GM19025 (cell line): ENCODE data around the gene C10orf71.

Experiments
- ATAC-seq: cut with Tn5 transposase; IDR thresholded peaks from one replicate; pipeline ENCODE4 v1.9.1; 2021; ENCODE audit warnings: mild to moderate bottlenecking, low read depth, moderate library complexity; ENCODE audit not compliant: unreplicated experiment

Gene C10orf71, protein sequence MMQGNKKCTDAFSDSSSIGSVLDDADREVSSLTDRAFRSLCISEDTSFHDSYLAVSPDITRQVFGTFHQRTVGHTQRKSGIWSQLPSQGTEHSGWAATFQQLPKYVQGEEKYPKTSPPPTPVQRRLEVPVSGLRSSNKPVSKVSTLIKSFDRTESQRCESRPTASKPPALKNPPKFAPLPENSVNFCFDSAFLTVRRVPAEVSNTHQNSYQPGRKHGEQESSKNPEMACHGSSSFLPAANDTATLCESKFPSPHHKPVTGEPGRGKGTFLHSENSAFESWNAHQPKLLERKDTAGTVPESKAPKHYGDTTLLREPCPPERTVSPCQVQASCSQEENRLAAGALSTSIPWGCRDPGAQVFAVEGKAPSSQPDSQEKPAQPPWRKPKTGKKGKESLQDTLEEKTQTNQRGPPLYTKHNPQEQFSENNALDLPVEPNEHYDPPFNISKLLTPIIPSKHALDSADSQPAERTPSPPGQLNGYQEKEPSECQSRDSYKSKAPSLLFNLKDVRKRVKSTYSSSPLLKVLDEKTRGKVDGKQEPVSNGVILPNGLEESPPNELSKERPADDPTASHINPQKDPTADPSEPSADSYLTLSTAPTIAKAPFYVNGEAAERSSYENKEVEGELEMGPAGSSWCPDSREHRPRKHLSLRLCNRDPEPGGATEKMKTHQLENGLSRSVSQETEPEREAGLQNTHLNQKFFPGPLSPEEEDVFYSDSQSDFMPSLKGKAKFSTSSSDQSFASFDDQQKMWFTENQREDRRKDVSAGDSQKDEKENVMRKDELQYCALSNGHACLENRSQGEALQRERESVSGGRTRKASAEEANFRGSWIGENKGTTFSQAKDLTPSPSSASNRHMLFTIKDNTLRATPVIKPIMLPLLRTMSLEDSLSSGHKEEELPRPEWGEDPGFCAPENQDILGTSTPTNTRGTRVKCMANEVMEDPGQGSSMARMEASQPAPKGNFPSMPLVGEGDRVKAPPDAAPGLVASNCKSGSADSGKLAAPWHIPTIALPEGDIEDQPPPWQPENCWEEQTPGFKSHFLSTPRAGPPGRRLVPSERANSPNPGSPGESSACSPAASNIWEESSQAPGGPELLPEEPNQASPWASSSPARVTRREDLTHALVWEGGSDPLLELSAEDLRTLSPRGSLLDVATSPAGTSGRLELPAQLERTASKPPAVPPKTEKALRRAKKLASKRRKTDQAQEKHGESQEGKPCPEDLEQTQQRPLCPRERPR (N-terminal part only)

DNA sequence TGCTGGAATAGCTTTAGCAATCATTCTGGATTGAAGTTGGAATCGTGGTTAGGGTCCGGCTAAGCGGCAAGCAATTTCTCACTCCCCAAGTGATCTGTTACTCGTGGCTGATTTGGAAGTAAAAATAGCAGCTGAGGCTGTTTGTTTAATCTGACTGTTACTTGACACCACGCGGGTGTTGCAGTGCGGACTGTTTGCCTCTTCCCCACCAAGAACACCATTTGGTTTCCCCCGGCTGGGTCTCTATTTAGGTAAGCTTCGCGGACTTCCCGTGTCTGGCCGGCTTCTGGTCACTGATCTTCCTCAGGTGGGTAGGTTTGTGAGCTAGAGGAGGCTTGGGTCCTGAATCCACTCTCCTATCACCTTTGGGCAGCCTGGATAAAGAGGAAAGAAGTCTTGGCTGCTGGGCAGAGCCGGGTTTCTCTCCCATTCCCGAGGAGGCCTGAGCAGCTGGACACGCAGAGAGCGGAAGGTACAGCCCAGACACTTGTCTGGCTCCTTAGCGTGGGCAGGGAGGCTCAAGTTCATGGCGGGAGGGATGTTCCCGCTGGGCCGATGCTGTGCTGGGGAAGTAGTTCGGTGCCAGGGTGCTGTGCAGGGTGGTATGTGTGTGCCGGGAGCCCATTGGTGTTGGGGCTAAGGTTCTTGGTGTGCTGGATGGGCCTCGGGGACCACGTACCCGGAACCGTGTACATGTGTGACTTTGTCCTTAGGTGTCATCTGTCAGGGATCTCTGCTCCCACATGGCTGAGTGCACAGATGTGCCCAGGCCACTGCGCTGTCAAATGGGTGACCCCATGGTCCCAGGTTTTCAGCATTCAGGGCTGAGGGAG, at the start of gene C10orf71:
Gene C10orf71, plus strand, starts transcription at position 188 of the 833 bp plus-strand sequence. CDS start 23,376 bp downstream, outside the sequence.
- ATAC-seq = no peak

DNA sequence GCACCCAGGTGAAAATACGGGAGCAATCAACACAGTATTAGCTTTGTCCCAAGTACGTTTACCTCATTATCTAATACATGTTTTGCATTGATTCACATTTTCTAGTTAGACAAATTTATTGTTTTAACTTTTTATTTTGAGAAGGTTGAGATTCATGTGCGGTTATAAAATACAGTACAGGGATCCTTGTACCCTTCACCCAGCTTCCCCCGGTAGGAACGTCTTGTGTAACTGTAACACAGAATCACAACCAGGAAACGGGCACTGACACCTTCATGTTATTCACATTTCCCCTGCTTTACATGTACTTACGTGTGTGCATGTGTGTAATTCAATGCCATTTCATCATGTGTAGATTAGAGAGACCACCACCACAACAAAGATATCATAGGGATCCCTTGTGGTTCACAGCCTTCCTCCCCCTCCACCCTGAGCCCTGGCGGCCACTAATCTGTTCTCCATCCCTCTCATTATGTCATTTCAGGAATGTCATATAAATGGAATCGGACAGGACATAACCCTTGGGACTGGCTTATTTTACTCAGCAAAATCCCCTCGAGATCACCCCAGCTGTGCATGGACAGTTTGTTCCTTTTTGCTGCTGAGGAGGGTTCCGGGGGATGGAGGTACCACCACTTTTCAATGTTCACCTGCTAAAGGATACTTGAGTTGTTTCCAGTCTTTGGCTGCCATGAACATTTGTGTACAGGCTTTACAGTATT, 46.5 kb upstream of the C10orf71 start:
- no peak for ATAC-seq

DNA sequence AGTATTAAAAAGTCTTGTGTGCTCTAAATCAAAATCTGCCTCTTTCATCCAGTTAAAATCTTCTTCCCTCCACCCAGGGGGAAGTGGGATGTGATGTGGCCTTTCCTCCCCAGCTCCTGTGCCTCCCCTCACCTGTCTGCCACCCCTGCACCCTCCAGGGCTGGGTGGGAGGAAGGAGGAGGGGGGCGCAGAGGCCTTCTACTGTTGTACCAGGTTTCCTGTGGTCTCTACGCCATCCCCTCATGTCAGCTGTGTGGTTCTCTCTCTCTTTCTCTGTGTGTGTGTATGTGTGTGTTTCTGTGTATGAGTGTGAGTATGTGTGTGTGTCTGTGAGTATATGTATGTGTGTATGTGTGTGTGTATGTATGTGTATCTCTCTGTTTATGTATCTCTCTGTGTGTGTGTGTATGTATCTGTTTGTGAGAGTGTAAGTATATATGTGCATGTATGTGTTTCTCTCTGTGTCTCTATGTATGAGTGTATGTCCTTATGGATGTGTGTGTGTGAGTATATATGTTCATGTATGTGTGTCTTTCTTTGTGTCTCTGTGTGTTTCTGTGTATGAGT, 45.5 kb upstream of the C10orf71 start:
- no peak for ATAC-seq

DNA sequence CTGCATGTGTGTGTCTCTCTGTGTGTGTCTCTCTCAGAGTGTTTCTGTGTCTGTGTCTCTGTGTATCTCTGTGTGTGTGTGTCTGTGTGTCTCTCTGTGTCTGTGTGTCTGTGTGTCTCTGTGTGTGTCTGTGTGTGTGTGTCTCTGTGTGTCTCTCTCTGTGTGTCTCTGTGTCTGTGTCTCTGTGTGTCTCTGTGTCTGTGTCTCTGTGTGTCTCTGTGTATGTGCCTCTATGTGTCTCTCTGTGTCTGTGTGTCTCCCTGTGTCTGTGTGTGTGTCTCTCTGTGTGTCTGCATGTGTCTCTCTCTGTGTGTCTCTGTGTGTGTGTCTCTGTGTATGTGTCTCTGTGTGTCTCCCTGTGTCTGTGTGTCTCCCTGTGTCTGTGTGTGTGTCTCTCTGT, 44.8 kb upstream of the C10orf71 start:
- ATAC-seq = no peak

DNA sequence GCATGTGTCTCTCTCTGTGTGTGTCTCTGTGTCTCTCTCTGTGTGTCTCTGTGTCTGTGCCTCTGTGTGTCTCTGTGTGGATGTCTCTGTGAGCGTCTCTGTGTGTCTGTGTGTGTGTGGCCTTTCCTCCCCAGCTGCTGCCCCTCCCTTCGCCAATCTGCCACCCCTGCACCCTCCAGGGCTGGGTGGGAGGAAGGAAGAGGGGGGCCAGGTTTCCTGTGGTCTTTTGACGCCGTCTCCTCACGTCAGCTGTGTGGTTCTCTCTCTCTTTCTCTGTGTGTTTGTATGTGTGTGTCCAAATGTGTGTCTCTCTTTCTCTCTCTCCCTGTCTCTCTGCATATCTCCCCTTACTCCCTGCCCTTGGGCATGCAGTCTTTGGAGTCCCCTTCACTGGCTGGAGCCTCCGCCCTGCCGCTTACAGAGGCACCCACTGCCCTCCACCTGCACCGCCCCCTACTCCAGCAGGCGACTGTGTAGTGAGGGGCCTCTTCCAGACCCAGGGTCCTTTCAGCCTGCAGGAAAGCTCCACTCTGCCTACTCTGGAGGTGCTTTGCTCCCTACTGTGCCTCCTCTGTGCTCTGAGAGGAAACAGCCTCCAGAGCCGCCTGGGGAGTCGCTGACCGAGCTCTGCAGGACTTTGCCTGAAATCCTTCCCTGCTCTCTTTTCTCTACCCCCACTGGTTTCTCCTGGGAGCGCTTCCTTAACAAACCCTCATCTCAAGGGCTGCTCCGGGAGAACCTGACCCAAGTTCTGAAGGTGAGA, 44.2 kb upstream of the C10orf71 start:
- no peak for ATAC-seq

DNA sequence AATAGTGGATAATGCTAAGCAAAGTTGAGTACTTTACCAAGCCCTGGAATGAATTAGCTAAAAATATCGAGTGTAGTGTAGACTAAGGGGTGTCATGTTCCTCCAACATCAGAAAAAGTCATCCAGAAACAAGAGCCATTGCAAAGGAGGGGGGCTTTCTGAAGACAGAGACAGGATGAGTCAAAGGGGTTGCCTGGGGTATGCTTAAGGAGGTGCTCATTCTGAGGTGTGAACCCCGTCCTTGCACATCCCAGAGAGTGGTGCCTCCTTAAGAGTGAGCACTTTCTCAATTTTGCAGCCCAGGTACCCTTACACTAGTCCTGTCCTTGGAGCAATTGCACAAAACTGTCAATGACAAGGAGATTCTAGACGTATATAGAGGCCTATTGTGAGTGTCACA, 43.1 kb upstream of the C10orf71 start:
- no peak for ATAC-seq

DNA sequence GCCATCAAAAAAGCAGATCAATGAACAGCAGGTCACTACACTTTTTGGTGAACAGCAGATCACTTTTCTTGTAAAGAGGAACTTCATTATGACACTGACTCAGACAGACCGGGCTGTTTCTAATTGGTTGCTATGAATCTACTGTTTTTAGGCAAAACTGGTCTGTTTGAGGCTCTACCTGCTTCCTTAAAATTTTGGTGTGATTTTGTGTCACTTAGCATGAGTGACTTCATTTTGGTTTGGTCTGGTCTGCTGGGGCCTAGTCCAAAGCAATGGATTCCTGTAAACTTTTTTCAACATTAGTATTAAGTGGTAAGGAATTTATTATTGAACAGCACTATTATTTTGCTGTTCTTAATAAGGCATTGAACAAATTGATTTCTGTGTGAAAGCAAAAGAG, 41.8 kb upstream of the C10orf71 start:
- ATAC-seq = no peak

DNA sequence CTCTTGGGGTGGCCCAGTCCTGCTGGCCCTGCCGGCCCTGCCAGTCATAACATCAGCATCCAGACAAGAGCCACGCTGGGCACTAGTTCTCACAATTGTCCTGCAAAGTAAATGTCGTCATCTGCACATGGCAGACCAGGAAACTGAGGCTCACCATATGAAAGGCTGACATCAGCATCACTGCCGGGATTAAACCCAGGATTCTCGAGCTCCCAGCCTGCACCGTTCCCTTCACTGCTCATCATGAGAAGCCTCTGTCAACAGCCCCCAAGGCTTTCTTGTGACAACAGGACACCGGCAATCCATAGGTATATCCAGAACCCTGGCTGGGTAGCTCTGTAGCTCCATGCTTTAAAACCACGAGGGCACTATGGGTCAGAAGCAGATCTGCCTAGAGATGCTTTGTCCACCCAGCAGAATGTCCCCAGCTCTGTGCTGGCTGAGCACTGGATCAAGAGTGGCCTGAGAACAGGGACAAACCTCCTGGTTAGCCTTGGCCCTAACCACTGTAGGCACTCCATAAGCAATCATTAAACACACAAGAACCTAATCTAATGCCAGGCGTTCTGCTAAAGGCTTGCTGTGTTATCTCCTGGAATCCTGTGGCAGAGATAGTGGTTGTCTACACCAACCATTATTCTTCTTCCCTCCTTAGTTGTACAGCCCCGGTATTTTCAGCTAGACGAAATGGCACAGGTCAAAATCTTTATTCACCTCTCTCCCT, 41.2 kb upstream of the C10orf71 start:
- ATAC-seq = no peak

DNA sequence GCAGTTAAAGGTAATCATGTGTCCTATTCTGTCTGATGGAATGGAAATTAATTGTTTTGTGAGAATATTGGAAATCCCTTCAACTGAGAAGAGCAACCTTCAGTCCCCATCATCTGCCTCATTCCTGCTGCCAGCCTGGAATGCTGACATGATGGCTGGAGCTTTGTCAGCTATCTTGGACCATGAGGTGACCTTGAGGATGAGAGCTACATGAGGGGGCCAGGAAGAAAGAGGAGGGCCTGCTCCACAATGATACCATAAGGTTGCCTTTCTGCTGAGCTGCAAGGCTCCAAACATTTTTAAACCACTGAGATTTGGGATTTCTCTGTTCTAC, 40.7 kb upstream of the C10orf71 start:
- ATAC-seq = no peak

DNA sequence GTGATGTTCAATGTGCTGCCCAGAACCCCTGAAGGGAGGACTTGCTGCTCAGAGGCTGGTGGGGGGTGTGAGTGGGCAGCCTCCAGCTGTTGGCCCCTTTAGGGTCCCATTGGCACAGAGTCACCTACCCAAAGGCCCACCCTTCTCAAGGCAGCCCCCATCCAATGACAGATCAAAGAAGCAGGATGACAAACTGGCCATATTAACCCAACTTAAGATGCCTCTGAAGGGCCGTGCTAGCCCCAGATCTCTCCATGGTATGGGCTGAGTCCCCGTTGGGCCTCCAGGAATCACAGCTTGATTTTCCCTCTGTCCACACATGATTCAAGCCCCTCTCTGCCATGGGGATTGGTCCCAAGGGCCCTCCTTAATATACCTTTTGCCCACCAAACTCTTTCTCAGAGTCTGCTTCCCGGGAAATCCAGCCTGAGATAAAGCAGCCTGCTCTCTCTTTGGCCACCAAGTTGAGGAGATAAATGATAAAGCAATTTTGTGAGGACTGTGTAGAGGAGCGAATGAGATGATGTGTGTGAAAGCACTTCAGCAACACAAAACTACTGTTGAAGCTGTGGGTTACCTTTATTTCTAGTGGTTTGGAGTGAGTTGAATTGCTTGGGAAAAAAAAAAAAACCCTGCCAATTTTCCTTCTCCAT, 38.2 kb upstream of the C10orf71 start:
- no peak for ATAC-seq

DNA sequence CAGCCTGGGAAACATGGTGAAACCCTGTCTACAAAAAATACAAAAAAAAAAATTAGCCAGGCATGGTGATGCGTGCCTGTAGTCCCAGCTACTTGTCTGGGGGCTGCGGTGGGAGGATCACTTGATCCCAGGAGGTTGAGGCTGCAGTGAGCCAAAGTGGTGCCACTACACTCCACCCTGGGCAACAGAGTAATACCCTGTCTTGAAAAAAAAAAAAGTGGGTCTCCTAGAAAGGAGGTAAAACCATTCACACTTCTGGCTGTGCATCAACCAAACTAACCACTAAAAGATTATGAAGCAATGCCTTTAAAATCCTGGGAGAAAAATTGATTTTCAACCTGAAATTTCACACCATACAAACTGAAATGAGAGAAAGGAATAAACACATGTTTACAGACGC, 35.4 kb upstream of the C10orf71 start:
- ATAC-seq = no peak

DNA sequence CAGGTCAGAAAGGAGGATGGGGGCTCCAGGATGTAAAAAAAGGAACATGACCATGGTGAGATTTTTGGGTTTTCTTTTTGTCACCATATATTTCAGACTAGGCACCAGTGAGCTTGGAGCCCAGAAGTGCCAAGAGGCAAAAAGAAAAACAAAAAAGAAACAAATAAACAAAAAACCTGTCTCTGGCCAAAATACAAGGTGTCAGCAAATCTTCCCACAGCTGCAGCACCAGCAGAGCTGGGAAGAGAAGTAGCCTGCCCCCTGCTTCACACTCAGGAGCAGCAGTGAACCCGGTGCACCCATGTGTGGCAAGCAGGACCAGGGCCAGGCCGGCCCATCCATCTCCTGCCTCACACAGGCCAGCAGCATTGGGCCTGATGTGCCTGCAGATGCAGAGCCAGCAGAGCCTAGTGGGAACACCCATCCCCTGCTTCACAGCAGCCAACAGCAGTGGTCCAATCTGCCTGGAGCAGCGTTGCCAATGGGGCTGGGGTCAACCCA, 34.7 kb upstream of the C10orf71 start:
- no peak for ATAC-seq

DNA sequence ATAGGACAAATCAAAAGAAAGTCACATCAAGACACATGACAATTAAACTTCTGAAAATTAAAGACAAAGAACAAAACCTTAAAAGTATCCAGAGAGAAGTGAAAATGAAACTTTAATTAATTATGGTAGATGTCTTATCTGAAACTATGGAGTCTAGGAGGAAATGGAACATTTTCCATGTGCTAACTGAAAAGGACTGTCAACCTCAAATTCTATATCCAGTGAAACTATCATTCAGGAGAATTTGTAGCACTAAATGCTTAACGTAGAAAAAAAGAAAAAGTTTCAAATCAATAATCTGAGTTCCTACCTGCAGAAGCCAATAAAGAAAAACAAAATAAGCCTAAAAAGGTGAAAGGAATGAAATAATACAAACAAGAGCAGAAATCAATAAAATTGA, 33.1 kb upstream of the C10orf71 start:
- no peak for ATAC-seq

DNA sequence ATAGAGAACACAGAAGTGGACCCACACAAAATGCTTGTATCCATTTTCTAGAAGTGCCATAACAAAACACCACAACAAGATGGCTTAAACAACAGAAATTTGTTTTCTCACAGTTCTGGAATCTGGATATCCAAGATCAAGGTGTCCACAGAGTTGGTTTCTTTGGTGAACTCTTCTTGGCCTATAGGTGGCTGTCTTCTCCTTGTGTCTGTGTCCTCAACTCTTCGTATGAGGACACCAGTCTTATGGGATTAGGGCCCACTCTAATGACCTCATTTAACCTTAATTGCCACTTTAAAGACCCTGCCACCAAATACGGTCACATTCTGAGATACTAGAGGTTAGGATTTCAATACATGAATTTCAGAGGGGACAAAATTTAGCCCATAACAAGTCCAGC, 30.8 kb upstream of the C10orf71 start:
- ATAC-seq = no peak

DNA sequence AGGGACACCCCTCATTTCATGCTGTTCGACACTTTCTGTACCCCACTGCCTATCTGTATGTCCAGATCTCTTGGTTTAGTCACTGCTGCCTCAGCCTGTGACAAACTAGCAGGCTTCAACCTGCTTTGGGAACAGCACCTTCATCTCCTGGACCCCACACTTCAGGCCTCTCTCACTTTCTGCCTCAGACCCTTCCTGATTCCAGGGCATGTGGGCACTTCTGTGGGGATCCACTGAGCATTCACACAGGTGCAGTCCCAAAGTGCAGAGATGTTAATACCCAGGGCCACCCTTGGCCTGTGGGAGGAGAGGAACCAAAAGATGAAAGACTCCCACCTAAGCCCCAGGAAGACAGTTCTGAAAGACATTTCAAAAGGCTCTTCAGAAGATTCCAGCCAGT, 29.4 kb upstream of the C10orf71 start:
- no peak for ATAC-seq

DNA sequence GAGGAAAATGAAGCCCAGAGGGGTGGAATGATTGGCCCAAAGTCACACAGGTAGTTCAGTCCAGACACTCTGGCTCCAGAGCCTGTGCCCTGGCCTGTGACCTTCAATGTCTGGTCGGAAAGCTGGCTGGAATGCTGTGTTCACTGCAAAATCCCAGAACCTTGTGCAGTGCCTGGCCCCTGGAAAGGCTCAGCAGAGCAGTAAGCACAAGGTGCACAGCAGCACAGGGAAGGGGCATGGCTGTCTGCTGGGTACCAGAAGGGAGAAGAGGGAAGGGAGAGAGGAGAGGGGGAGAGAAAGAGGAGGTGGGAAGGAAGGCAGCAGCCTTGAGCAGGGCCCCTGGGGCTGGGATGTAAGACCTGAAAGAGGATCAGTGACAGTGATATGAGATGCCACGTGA, 28.4 kb upstream of the C10orf71 start:
- no peak for ATAC-seq

DNA sequence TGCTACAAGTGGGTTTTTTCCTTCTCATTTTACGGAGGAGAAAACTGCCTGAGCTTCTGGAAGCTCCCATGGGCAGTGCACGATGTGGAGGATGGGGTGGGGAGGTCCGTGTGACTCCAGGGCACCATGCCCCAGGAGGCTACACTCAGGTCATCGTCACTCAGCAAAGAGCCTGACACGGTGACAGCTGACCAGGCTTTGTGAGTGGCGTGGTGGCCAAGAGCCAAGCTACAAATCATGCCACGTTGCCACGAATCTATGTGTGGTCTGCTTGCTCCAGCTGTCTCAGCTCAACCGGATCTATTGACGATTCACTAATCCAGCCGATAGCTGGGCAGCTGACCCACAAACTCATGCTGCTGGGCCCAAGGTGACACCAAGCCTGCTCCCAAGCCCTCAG, 27.6 kb upstream of the C10orf71 start:
- ATAC-seq = no peak
